Type B pancreatic cell (in vitro differentiated cells): ENCODE data around the gene ZNF532. TPM values are rescaled to one million over a fixed set of nuclear protein-coding genes. Genes with fewer than 3 reads are reported as not detected.

Source experiments
- DNase-seq: peaks from one replicate; pipeline ENCODE4 v3.0.0; 2021; ENCODE audit warnings: mixed read lengths; ENCODE audit not compliant: unreplicated experiment; ENCODE audit errors: extremely low spot score
- H3K27ac Mint-ChIP-seq: 2 replicates; pipeline ENCODE4 v1.8.0; 2021; ENCODE audit warnings: mild to moderate bottlenecking, mixed read lengths
- H3K27me3 Mint-ChIP-seq: 2 replicates; pipeline ENCODE4 v1.8.0; 2021; ENCODE audit warnings: mixed read lengths
- H3K36me3 Mint-ChIP-seq: 2 replicates; pipeline ENCODE4 v1.8.0; 2021; ENCODE audit warnings: mixed read lengths
- H3K4me1 Mint-ChIP-seq: one replicate; pipeline ENCODE4 v1.8.0; 2021; ENCODE audit warnings: mixed read lengths; ENCODE audit not compliant: unreplicated experiment
- H3K4me3 Mint-ChIP-seq: 2 replicates; pipeline ENCODE4 v1.8.0; 2021; ENCODE audit warnings: mild to moderate bottlenecking, mixed read lengths
- H3K9me3 Mint-ChIP-seq: 2 replicates; pipeline ENCODE4 v1.8.0; 2021; ENCODE audit warnings: mixed read lengths
- CTCF ChIP-seq: fragments of 200-600 bp; sonication (generic); conservative IDR thresholded peaks from 2 replicates; pipeline ENCODE4 v1.5.0; 2021; ENCODE audit warnings: antibody characterized with exemption, mild to moderate bottlenecking
- total RNA-seq: library from RNA; stranded (reverse); gene quantifications from 2 replicates; pipeline ENCODE4 v1.2.1, GENCODE V29; 2021; ENCODE audit warnings: low replicate concordance

Gene ZNF532
- total RNA-seq, 1 donor from 2014 or later, result 137 TPM

- H3K36me3 Mint-ChIP-seq, result peaks cover 38% of the 10 kb centered on the region
- H3K27me3 Mint-ChIP-seq, result no peaks in the 10 kb centered on the region
- no peak overlapping the region for H3K27ac Mint-ChIP-seq
- DNase-seq, result no peak
- no peaks in the 10 kb centered on the region for H3K9me3 Mint-ChIP-seq
- H3K4me3 Mint-ChIP-seq, result no peak overlapping the region
- H3K4me1 Mint-ChIP-seq, result peaks cover 19% of the 10 kb centered on the region
- no peak for TF ChIP-seq CTCF
Measured at GRCh38 chr18:58951986-58952702, 87.5 kb downstream of the ZNF532 start.

GRCh38 chr18:58952858-58953257, 88.2 kb downstream of the ZNF532 start:
- no peak for DNase-seq
- Mint-ChIP-seq H3K4me3 (peak overlapping the region; percentile 5), H3K4me1 (peaks cover 19% of the 10 kb centered on the region), H3K36me3 (peaks cover 38% of the 10 kb centered on the region), H3K9me3 (no peaks in the 10 kb centered on the region), H3K27me3 (no peaks in the 10 kb centered on the region), H3K27ac (peak overlapping the region; percentile 12)
- no peak for TF ChIP-seq CTCF

GRCh38 chr18:58953627-58954026, 89.0 kb downstream of the ZNF532 start:
- DNase-seq, result no peak
- Mint-ChIP-seq H3K27ac (no peak overlapping the region), H3K4me1 (peaks cover 19% of the 10 kb centered on the region), H3K9me3 (no peaks in the 10 kb centered on the region), H3K4me3 (no peak overlapping the region), H3K27me3 (no peaks in the 10 kb centered on the region), H3K36me3 (peaks cover 40% of the 10 kb centered on the region)
- no peak for TF ChIP-seq CTCF

- no peaks in the 10 kb centered on the region for H3K9me3 Mint-ChIP-seq
- peaks cover 42% of the 10 kb centered on the region for H3K36me3 Mint-ChIP-seq
- H3K4me1 Mint-ChIP-seq, result peaks cover 19% of the 10 kb centered on the region
- no peak overlapping the region for H3K27ac Mint-ChIP-seq
- no peak for DNase-seq
- H3K4me3 Mint-ChIP-seq, result no peak overlapping the region
- TF ChIP-seq CTCF, result no peak
- no peaks in the 10 kb centered on the region for H3K27me3 Mint-ChIP-seq
Measured at GRCh38 chr18:58955001-58955400, 90.3 kb downstream of the ZNF532 start.

- H3K27ac Mint-ChIP-seq, result no peak overlapping the region
- H3K9me3 Mint-ChIP-seq, result no peaks in the 10 kb centered on the region
- no peak for DNase-seq
- TF ChIP-seq CTCF, result no peak
- H3K4me1 Mint-ChIP-seq, result peaks cover 19% of the 10 kb centered on the region
- peaks cover 46% of the 10 kb centered on the region for H3K36me3 Mint-ChIP-seq
- no peaks in the 10 kb centered on the region for H3K27me3 Mint-ChIP-seq
- H3K4me3 Mint-ChIP-seq, result no peak overlapping the region
Measured at GRCh38 chr18:58955738-58956137, 91.1 kb downstream of the ZNF532 start.
